GM12864 (cell line): ENCODE results near the gene MAU2.

ENCODE experiments used
- DNase-seq: peaks from one replicate; pipeline ENCODE4 v3.0.0-alpha.2; 2011; ENCODE audit warnings: low read depth
- H3K4me3 ChIP-seq: 2 replicates; pipeline ENCODE4 v1.5.1; 2011; ENCODE audit warnings: mild to moderate bottlenecking, low read depth, low read length, control low read depth
- TF ChIP-seq, protein P1 (sequence below): IDR thresholded peaks from 2 replicates; pipeline ENCODE4 v1.5.1; 2011; ENCODE audit warnings: low read depth, mild to moderate bottlenecking, moderate library complexity, low read length, control low read depth, inconsistent platforms; ENCODE audit errors: missing control alignments

The MAU2 gene

DNA sequence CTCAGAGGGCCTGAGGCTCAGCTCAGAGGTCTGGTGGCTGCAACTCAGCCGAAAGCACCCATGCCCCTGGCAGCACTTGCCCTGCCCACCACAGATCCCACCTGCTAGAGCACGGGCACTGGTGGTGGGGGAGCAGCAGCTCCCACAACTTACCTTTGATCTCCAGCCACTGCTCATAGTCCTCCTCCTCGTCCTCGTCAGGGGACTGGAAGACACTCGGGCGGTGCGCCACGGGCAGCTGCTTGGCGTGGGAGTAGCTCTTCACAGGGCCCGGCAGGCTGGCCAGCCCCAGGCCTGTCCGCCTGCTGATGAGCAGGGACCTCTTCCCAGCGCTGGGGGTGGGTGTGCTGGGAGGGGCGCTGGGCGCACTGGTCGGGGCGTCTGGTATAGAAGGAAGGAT, 14.9 kb upstream of the MAU2 start:
- TF ChIP-seq, protein P1, sequence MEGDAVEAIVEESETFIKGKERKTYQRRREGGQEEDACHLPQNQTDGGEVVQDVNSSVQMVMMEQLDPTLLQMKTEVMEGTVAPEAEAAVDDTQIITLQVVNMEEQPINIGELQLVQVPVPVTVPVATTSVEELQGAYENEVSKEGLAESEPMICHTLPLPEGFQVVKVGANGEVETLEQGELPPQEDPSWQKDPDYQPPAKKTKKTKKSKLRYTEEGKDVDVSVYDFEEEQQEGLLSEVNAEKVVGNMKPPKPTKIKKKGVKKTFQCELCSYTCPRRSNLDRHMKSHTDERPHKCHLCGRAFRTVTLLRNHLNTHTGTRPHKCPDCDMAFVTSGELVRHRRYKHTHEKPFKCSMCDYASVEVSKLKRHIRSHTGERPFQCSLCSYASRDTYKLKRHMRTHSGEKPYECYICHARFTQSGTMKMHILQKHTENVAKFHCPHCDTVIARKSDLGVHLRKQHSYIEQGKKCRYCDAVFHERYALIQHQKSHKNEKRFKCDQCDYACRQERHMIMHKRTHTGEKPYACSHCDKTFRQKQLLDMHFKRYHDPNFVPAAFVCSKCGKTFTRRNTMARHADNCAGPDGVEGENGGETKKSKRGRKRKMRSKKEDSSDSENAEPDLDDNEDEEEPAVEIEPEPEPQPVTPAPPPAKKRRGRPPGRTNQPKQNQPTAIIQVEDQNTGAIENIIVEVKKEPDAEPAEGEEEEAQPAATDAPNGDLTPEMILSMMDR: no peak

DNA sequence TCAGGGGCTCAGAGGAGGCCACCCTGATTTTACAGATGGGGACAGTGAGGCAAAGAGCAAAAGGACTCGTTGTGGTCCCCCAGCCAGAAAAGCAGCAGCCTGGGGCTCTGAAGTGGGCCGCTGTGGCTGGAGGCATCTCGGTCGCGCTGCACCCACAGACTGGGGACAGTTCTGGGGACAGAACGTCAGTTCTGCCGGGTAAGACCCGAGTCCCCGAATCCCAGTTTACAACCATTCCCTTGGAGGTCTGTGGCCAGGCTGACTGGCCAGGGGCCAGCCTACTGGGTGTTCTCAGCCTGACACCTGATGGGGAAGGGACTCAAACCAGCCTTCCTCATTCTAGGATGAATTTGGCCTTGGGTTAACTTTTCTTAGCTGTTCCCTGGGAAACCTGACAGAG, 14.4 kb upstream of the MAU2 start:
- H3K4me3 ChIP-seq: no peak overlapping the region
- DNase-seq: no peak
- TF ChIP-seq, protein P1: no peak

More for the DNA sequence above, 14.9 kb upstream of the MAU2 start:
- no peak overlapping the region for H3K4me3 ChIP-seq
- no peak for DNase-seq

DNA sequence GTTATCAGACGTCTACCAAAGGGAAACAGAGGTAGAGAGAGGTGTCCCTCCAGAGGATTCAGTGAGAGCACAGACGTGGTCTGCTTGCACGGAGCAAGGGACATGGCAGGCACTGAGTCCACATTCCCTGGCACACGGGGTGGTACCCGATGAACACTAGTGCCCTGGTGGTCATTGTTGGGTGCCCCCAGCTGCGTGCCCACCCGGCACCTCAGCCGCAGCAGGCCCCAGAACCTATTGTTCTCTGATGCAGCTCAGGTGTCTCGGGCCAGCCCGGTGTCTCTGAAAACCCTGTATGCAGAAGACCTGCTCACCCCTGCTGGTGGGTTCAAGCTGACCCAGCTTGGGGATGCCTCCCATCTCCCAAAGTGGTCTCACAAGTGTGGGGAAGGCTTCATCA, 12.3 kb upstream of the MAU2 start:
- no peak overlapping the region for H3K4me3 ChIP-seq
- TF ChIP-seq, protein P1: no peak
- DNase-seq: no peak

DNA sequence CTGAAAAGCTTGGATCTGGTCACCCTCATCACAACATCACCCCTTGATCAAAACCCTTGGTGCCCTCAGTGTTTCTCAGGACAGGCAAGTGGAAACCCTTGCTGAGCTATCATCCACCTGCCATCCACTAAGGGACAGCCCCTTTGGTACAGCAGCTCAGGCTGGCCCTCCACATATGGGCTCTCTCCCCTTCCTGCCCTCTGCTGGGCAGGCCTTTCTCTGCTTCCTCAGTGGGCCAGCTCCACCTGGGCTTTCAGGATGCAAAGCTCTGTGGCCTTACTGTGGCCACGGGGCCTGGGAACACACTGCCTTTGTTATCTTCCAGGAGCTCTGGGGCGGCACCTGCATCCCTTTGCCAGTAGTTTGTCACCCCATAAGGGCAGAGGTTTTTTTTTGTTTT, 5.2 kb upstream of the MAU2 start:
- H3K4me3 ChIP-seq: no peak overlapping the region
- TF ChIP-seq, protein P1: no peak
- no peak for DNase-seq

DNA sequence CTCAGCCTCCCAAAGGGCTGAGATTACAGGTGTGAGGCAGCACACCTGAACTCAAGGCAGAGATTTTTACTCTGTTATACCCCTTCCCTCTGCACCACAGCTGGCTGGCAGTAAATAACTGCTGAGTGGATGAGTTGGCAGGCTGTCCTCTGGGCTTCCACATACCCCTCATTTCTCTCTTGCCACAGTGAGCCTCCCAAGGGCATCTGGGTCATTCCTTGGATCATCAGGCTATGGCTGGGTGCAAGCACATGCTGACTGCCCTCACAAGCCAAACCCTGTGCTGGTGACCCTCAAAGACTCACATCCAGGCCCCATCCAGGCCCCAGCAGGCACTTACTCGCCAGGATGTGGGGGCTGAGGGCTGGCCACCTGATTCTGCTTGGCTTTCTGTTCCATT, 4.5 kb upstream of the MAU2 start:
- H3K4me3 ChIP-seq: no peak overlapping the region
- TF ChIP-seq, protein P1: no peak
- DNase-seq: no peak

DNA sequence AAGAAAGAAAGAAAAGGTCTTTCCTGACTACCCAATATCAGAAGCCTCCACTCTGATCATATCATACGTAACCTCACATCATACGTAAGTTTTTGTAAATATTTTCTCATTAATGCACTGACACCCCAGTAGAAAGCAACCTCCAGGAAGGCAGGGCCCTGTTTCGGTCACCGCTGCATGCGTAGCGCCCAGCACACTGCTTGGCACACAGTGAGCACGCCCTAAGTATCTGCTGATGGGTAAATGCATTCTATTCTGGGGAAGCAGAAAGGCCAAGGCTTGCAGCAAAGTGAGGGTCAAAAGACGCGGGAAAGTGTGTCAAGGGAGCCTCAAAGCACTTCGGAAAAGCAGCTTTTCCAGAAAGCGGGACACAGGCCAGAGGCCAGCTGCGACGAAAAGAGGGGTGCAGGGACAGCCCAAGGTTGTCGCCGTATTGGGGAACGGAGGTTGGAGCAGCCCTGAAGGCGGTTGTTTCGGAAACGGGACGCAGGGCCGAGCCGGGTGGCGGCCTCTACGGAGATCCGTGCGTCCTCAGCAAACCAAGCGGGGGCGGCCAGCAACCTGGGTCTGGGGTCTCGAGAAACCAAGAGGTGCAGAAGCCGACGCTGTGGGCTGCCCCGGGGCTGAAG, 783 bp upstream of the MAU2 start:
- TF ChIP-seq, protein P1: no peak
- peak overlapping the region; percentile 100 for H3K4me3 ChIP-seq
- no peak for DNase-seq

DNA sequence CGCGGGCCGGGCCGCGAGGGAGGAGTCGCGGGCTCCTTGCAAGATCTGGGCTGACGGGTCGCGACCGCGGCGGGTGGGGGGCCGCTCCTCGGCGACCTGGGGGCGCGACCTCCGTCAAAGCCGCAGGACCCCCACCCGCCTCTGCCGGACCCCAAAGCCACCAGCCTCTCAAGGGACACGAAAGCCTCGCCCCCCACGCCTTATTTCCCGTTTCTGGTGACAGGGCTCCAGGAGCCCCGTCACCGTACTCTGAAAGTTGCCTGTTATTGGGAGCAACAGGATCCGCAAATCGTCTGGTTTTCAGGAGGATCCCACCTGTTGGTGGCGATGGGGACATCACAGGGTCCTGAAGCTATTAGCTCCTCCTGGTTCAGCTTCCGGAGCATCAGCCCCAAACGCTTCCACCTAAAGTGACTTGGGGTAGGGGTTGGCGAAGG, 530 bp downstream of the MAU2 start:
- no peak for DNase-seq
- TF ChIP-seq, protein P1: no peak

More for the DNA sequence above, 530 bp downstream of the MAU2 start:
- peak overlapping the region; percentile 100 for H3K4me3 ChIP-seq
